Suprapubic skin (tissue), 4 donors: ENCODE data around the gene RHBDF1. TPM values are rescaled to one million over a fixed set of nuclear protein-coding genes. Genes with fewer than 3 reads are reported as not detected.

Experiments
- DNase-seq, 2 donors: peaks; one replicate each; pipeline ENCODE4 v3.0.0-alpha.2; 2019; ENCODE audit warnings: low spot score in 2 of 2
- H3K27ac ChIP-seq: fragments of 200-600 bp; sonication (generic); one replicate; pipeline ENCODE4 v1.5.1; 2019
- H3K27me3 ChIP-seq: fragments of 200-600 bp; sonication (generic); one replicate; pipeline ENCODE4 v1.5.1; 2019
- H3K36me3 ChIP-seq: fragments of 200-600 bp; sonication (generic); one replicate; pipeline ENCODE4 v1.5.1; 2019
- H3K4me1 ChIP-seq: fragments of 200-600 bp; sonication (generic); one replicate; pipeline ENCODE4 v1.5.1; 2019
- H3K4me3 ChIP-seq: fragments of 200-600 bp; sonication (generic); one replicate; pipeline ENCODE4 v1.5.1; 2019; ENCODE audit warnings: mild to moderate bottlenecking
- H3K9me3 ChIP-seq: fragments of 200-600 bp; sonication (generic); one replicate; pipeline ENCODE4 v1.5.1; 2019
- EP300 ChIP-seq: sonication (generic); formaldehyde crosslinking; IDR thresholded peaks from one replicate; pipeline ENCODE4 v1.6.1; 2017; ENCODE audit warnings: antibody characterized with exemption
- POLR2A ChIP-seq, 2 donors: fragments of 450-650 bp; IDR thresholded peaks; one replicate each; pipeline ENCODE4 v1.6.1; 2017; ENCODE audit warnings: antibody characterized with exemption in 2 of 2, mild to moderate bottlenecking in 2 of 2, moderate library complexity in 2 of 2
- POLR2AphosphoS5 ChIP-seq, 3 donors: sonication (generic); formaldehyde crosslinking; IDR thresholded peaks; one replicate each; pipeline ENCODE4 v1.6.1; 2017; ENCODE audit warnings: antibody characterized with exemption in 3 of 3
- WGBS: methylation state at CpG from one replicate; pipeline ENCODE4 v1.1.5; 2018; 5-methylcytosine and 5-hydroxymethylcytosine counted together
- total RNA-seq, 4 donors: library from RNA; depleted of rRNA; stranded (reverse); fragments of >200 nt; gene quantifications; one replicate each; pipeline ENCODE4 v1.1.0, GENCODE V29; 2016
- TF ChIP-seq, protein P1 (sequence below), 2 donors: fragments of 200-600 bp in 1 of 2; fragments of 450-650 bp in 1 of 2; sonication (generic) in 1 of 2; IDR thresholded peaks; one replicate each; pipeline ENCODE4 v1.5.1; 2016 to 2019; ENCODE audit warnings: antibody characterized with exemption in 2 of 2, mild to moderate bottlenecking in 1 of 2, moderate library complexity in 1 of 2

The RHBDF1 gene
- total RNA-seq, 4 donors from 2014 or later: 32.1 to 107 (median 41.2) TPM

- TF ChIP-seq POLR2AphosphoS5 (IDR thresholded peaks at IDR 0.05) (no peak), POLR2A (IDR thresholded peaks at IDR 0.05) (no peak), EP300 (no peak)
- Histone ChIP-seq H3K27me3 (no peaks in the 10 kb centered on the region), H3K9me3 (no peaks in the 10 kb centered on the region), H3K36me3 (peaks cover 24% of the 10 kb centered on the region), H3K4me3 (no peak overlapping the region), H3K27ac (peak overlapping the region; percentile 66), H3K4me1 (peaks cover 65% of the 10 kb centered on the region)
- 49% methylated on average over 4 of the region's 10 CpGs for WGBS
- DNase-seq: no peak
These were observed 5.1 kb downstream of the RHBDF1 start for GRCh38 chr16:67183-67791.

DNA sequence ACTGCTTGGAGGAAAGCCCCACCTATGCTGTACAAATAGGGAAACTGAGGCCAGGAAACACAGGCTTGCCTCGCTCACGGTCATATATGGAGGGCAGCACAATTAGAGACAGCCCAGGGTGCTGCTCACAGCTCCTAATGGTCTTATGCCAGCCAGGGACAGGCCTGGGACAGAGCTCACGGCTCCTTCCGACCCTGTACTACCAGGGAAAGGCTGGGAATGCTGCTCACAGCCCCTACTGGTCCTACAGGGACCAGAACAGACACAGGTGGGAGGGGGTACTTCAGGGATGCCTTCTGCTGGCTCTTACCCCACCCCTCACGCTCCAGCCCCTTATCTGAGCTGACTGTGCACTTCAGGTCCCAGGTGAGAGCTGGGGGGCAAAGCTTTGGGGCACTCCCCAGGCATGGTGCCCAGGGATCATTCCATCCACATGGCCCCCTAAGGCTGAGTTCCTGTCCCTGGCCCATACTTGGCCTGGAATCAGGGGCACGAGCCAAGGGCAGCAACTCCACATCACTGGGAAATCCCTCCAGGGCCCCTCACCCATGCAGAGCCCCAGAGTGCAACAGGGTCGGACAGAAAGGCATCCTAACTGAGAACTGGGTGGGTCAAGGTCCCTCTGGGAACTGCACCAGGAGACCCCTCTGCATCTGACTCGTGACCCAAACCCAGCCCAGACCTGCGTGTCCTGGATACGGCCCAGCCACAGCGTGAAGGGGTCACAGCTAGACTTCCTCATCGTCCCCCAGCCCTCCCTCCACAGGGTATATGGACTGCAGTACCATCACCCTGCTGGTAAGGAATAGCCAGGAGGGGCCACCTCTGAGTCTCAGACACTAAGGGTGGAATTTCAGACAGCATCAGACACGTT lies 5.9 kb downstream of the RHBDF1 start:
- TF ChIP-seq POLR2AphosphoS5 (IDR thresholded peaks at IDR 0.05): no peak
- TF ChIP-seq, protein P1, sequence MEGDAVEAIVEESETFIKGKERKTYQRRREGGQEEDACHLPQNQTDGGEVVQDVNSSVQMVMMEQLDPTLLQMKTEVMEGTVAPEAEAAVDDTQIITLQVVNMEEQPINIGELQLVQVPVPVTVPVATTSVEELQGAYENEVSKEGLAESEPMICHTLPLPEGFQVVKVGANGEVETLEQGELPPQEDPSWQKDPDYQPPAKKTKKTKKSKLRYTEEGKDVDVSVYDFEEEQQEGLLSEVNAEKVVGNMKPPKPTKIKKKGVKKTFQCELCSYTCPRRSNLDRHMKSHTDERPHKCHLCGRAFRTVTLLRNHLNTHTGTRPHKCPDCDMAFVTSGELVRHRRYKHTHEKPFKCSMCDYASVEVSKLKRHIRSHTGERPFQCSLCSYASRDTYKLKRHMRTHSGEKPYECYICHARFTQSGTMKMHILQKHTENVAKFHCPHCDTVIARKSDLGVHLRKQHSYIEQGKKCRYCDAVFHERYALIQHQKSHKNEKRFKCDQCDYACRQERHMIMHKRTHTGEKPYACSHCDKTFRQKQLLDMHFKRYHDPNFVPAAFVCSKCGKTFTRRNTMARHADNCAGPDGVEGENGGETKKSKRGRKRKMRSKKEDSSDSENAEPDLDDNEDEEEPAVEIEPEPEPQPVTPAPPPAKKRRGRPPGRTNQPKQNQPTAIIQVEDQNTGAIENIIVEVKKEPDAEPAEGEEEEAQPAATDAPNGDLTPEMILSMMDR (IDR thresholded peaks at IDR 0.05): no peak
- no peak for TF ChIP-seq POLR2A (IDR thresholded peaks at IDR 0.05)
- no peak for TF ChIP-seq EP300
- Histone ChIP-seq H3K27ac (no peak overlapping the region), H3K27me3 (no peaks in the 10 kb centered on the region), H3K9me3 (no peaks in the 10 kb centered on the region), H3K4me3 (no peak overlapping the region), H3K36me3 (peaks cover 31% of the 10 kb centered on the region), H3K4me1 (peaks cover 63% of the 10 kb centered on the region)
- no peak for DNase-seq
- 82% methylated on average over 6 of the region's 13 CpGs for WGBS

DNA sequence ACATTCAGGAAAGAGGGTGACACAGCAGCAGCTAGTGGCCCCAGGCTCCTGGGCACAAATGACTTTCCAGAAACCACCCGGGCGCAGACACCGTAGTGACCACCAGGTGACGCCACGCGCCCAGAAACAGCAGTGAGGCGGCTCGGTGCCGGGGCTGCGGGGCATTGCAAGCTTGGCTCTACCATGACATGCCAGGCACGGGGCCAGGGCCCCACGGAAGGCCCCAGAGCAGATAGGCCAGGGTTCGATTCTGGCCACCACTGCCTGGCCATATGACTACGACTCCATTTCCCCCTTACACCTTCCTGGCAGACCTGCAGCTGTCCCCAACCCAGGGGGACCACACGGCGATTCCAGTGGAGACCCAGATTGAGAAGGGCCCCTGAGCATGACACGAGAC lies 6.7 kb downstream of the RHBDF1 start:
- Histone ChIP-seq H3K27me3 (no peaks in the 10 kb centered on the region), H3K4me3 (no peak overlapping the region), H3K4me1 (peaks cover 55% of the 10 kb centered on the region), H3K27ac (no peak overlapping the region), H3K9me3 (no peaks in the 10 kb centered on the region), H3K36me3 (peaks cover 39% of the 10 kb centered on the region)
- DNase-seq: peak; percentile 91 to 95
- TF ChIP-seq, protein P1 (IDR thresholded peaks at IDR 0.05): peak; percentile 93 to 98
- TF ChIP-seq POLR2A (IDR thresholded peaks at IDR 0.05) (no peak), POLR2AphosphoS5 (IDR thresholded peaks at IDR 0.05) (peak in 1 of 3 donors; percentile 55)
- no CpG with 5 or more reads among the region's 17 CpGs for WGBS

- H3K27me3 ChIP-seq: no peaks in the 10 kb centered on the region
- 72% methylated on average over 3 of the region's 9 CpGs for WGBS
- H3K36me3 ChIP-seq: peaks cover 48% of the 10 kb centered on the region
- no peak for DNase-seq
- H3K9me3 ChIP-seq: no peaks in the 10 kb centered on the region
- no peak for TF ChIP-seq POLR2AphosphoS5 (IDR thresholded peaks at IDR 0.05)
- TF ChIP-seq, protein P1 (IDR thresholded peaks at IDR 0.05): no peak
- no peak for TF ChIP-seq POLR2A (IDR thresholded peaks at IDR 0.05)
- no peak for TF ChIP-seq EP300
- H3K27ac ChIP-seq: no peak overlapping the region
- no peak overlapping the region for H3K4me3 ChIP-seq
- H3K4me1 ChIP-seq: peaks cover 46% of the 10 kb centered on the region
These were observed 7.5 kb downstream of the RHBDF1 start for GRCh38 chr16:64914-65255.

- H3K9me3 ChIP-seq: no peaks in the 10 kb centered on the region
- no peak overlapping the region for H3K4me3 ChIP-seq
- DNase-seq: no peak
- H3K27me3 ChIP-seq: no peaks in the 10 kb centered on the region
- TF ChIP-seq EP300 (no peak), POLR2A (IDR thresholded peaks at IDR 0.05) (no peak), POLR2AphosphoS5 (IDR thresholded peaks at IDR 0.05) (no peak)
- TF ChIP-seq, protein P1 (IDR thresholded peaks at IDR 0.05): no peak
- peaks cover 54% of the 10 kb centered on the region for H3K36me3 ChIP-seq
- WGBS: 92% methylated on average over 20 of the region's 25 CpGs
- H3K27ac ChIP-seq: no peak overlapping the region
- peaks cover 40% of the 10 kb centered on the region for H3K4me1 ChIP-seq
These were observed 8.2 kb downstream of the RHBDF1 start for GRCh38 chr16:63998-64913.
